Fibroblast of skin of right biceps (primary cell): ENCODE measurements around the gene MRPL34.
A peak's percentile ranks its signal among the peaks of the same experiment; 100 is the strongest.
"Not testable (repeated sequence)": the region's sequence is repeated elsewhere in the genome, so short reads cannot be mapped to it uniquely, and the experiment has no call there.

Experiments used
- DNase-seq: peaks from one replicate; pipeline ENCODE4 v3.0.0-alpha.2; 2013

Gene MRPL34

DNA sequence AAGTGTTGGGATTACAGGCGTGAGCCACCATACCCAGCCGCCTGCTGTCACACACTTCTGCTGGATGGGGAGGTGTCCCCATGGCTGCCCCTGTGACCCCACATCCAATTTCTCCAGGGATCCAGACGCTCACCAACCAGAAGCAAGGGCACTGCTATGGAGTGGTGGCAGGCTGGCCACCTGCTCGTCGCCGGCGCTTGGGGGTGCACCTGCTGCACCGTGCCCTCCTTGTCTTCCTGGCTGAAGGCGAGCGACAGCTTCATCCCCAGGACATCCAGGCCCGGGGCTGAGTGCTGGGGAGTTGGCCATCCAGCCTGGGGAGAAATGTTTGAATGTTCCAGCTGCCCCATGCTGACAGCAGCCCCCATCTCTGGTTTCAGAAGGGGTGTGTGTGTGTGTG lies 19.4 kb upstream of the MRPL34 start:
- DNase-seq, result no peak

DNA sequence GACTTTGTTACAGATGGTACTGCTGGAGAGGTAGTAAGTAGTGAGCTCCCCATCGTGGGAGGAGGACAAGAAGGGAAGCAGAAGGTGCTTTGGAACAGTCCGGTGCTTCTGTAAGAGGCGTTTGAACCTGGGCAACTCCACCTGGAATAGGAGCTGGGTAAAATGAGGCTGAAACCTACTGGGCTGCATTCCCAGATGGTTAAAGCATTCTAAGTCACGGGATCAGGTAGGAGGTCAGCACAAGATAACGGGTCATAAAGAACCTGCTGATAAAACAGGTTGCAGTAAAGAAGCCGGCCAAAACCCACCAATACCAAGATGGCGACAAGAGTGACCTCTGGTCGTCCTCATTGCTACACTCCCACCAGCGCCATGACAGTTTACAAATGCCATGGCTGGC lies 18.9 kb upstream of the MRPL34 start:
- DNase-seq, result no peak

DNA sequence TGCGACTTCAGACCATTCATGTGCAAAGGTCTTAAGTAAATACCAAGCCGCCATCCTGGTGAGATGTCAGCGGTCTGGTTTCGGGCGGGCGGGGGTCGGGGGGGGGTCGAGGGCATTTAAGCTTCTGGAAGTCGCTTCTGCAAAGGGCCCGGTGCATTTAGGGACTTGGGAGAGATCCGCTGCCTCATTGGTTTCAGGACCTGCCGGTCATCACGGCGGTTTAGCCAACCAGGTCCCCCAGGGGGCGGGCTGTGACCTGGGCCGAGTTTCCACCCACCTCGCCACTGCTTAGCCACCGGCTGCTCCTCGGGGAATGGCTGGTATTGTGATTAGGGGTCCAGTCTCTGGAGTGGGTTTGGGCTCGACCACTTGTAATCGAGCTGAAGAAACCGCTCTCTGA lies 16.2 kb upstream of the MRPL34 start:
- DNase-seq, result peak; percentile 85

DNA sequence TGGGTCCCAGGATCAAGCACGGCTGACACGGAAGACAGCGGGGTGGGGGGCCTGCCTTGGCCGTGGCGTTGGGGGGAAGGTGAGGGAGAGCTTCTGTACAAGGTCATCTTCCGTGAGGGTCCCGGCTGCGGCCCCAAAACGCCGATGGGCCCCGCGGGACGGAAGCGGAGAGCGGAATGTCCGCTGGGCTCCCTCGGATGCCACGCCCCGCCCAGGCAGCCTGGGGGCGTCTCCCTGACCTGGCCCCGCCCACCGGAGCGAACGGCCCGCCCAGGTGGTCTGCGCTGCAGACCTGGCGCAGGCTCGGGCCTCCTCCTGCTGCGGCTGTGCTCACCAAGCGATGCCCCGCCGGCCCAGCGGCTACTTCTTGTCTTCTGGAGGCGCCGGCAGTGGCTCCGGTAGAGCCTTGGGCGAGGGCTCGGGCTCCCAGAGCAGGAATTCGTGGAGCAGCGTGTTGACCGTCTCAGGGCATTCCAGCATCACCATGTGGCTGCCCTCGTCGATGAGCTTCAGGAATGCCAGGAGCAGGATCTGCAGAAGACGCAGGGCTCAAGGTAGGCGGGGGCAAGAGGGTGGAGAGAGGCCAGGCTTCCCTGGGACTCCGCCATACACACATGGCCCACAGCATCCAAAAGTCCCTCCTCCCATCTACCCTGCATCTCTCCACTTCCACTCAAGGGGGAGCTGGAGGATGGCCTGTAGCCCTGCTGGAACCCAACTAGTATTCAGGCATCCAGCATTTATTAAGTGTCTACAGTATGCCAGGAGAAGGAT lies 13.2 kb upstream of the MRPL34 start:
- DNase-seq, result peak; percentile 88

DNA sequence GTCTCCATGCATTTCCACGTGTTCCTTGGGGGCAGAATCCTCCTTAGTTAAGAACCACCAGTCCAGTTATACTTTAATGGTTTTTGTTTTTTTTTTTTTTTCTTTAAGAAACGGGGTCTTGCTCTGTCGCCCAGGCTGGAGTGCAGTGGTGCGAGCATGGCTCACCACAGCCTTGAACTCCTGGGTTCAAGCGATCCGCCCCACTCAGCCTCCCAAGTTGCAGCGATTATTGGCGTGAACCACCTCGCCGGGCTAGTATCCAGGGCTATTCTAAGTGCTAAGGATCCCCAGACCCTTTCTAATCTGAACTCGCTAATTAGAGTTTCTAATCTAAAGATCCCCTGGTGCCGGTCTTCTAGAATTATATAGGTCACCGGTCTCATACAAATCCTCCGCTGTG lies 12.1 kb upstream of the MRPL34 start:
- no peak for DNase-seq

DNA sequence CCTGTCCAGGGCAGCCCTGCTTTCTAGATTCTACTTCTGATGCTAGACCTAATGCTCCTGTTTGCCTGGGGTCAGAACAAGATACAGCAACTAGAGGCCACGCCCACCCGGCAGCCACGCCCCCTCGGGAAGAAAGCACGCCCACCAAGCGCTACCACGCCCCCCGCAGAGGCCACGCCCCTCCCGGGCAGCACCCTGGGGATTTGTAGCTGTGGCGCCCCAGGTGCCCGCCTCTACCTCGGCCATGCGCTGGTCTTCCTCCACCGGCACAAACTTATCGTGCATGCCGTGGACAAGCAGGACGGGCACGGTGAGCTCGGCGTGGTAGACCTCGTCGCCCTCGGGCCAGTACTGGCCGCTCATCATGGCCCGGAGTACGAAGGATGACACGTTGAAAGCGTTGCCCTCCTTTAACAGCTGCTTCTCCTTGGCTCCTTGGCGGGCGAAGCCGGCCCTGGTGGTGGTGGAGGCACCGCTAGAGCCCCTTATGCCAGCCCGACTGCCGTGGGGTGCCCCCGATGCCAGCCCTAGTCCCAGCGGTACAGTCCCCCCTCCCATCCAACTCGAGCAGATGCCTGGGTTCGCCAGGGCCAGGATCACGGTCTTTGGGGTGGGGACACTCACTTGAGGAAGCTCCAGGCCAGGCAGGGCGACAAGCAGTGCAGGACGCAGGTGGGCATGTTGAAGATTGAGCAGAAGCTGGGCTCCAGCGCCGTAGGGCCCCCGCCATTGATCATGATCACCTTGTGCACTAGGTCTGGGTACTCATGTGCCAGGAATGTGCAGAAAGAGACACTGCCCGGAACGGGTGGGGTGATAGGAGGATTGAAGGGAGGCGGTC lies 11.4 kb upstream of the MRPL34 start:
- peak; percentile 26 for DNase-seq

DNA sequence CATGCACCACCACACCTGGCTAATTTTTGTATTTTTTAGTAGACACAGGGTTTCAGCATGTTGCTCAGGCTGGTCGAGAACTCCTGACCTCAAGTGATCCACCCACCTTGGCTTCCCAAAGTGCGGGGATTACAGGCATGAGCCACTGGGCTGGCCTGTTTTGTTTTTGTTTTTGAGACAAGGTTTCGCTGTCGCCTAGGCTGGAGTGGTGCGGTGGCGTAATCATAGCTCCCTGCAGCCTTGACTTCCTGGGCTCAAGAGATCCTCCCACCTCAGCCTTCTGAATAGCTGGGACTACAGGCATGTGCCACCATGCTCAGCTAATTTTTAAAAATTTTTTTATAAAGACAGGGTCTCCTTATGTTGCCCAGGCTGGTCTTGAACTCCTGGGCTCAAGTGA lies 10.1 kb upstream of the MRPL34 start:
- not testable (repeated sequence) for DNase-seq

DNA sequence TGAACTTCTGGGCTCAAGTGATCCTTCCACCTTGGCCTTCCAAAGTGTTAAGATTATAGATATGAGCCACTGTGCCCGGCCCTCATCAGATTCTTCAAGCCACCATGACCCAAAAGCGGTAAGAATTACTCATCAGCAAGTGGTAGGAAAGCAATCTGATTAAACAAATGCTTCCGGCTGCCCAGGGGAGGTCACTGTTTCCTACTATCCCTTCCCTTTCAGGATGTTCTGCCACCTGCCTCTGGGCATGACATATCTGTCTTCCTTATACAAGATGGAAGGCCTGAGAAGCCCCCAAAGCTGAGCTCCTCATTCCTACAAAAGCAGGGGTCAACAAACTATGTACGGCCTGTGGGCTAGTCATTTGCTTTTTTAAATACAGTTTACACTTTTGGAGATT lies 9.4 kb upstream of the MRPL34 start:
- no peak for DNase-seq

DNA sequence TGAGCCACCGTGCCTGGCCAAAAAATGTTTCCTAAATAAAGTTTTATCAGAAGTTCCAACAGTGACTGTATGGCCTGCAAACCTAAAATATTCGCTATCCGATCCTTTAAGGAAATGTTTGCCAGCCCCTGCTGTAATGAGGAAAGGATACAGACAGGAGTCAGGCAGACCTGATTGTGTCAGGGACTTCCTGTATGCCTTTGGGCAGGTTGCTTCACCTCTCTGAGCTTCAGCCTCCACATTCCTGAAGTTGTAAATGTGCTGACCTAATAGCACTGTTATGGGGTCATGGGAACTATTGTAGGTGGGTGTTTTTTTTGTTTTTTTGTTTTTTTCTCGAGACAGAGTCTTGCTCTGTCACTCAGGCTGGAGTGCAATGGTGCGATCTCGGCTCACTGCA lies 8.7 kb upstream of the MRPL34 start:
- no peak for DNase-seq

DNA sequence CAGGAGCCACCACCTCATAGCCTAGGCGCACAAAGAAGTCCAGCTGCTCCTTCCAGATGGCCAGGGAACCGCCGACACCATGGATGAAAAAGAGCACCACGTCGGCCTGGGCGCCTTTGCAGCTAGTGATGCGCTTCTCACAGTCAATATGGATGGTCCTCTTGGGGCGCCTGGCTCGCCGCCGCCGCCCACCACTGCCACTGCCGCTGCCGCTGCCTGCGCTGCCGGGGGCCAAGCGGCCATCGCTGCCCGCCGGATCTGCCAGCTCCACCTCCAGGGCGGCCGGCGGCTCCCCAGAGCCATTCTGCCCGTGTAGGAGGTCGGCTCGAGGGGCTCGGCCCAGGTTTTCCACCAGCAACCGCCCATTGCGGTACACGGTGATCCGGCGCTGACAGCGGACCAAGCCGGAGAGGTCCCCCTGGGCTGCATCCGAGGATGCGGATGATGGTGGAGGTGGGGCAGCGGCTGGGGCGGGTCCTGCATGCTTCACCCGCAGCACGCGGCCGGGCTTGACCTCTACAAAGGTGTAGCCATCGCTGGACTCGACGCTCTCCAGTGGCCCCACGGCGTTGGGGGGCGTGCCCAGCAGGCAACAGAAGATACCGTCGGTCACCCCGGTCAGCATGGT lies 4.6 kb upstream of the MRPL34 start:
- DNase-seq, result no peak

DNA sequence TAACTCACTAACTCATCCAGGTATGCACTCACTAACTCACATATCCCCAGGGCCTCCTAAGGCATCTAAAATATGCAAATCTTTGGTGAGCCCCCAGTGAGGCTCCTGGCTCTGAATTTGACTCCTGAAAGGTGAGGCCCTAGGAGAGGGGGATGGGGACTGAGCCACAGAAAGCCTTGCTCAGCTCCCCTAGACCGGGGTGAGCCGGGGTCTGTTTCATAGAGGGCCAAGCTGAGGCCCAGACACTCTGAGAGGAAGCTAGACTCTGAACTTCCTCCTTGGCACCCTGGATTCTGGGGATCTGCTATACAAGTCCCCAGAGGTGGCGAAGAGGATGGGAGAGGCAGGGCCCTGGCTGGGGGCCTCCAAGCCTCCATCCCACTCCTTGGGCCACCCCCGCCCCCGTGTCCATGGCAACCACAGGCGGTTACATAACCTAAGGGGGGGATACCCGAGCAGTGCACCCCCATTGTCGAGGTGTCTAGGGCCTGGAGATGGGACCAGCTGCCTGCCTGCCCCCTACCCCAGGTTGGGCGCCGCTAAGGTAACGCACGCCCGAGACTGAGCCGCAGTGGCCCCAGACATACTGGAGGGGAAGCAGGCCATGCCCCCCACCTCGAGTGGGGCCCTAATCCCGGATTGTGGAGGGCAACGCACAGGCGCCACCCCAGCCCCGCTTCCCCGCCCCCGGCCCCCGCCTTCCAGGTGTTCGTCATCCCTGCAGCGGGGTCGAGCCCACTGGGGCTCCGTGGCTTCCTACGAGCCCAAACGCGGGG lies 3.1 kb upstream of the MRPL34 start:
- DNase-seq, result no peak

DNA sequence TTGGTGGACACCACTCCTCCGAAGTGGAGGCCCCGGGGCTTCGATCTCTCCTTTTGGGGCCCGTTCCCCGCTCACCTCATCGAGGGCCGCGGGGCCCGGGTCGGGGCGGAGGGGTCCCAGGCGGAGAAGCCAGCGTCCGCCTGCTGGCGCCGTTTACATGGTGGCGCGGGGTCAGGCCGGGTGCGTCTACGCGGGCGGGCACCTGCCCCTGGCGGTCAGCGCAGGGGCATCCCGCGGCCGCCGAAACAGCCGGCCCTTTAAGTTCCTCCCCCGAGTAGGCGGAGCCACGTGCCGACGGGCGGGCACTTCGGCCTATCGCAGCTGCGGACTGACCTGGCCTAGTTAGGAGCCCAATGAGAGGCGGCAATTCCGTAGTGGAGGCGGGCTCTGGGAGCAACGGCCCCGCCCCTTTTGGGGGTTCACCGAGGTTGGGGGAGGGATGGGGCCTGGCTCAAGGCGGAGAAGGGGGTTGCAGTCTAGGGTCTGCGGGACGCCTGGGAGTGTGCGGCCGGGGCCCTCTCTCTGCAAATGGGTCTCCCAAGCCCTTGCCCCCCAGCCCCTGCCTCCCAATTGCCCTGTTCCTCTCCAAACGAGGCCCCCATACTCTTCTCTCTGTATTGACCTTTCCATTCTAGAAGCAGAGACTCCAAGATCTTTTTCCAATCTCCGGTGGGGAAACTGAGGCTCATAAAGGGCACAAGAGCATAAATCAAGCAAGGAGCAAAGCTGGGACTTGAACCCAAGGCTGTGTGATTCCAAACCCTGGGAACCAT lies 2.3 kb upstream of the MRPL34 start, which contains the start of gene ABHD8:
Gene ABHD8, minus strand, starts transcription at position 259 of the 773 bp plus-strand sequence. CDS start 1,809 bp downstream, outside the sequence.
- peak; percentile 93 for DNase-seq

DNA sequence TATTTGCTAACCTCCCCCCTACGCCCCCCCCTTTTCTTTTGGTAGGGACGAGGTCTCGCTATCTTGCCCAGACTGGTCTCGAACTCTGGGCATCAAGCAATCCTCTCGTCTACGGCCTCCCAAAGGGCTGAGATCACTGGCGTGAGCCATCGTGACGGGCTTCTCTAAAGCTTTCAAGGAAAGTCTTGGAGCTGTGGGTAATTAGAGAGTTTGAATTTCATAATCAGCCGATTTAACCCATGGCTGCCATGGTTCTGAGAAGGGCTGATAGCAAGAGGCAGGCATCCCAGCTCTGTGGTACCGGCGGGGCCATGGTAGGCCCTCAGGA lies 1.8 kb upstream of the MRPL34 start:
- DNase-seq, result no peak

DNA sequence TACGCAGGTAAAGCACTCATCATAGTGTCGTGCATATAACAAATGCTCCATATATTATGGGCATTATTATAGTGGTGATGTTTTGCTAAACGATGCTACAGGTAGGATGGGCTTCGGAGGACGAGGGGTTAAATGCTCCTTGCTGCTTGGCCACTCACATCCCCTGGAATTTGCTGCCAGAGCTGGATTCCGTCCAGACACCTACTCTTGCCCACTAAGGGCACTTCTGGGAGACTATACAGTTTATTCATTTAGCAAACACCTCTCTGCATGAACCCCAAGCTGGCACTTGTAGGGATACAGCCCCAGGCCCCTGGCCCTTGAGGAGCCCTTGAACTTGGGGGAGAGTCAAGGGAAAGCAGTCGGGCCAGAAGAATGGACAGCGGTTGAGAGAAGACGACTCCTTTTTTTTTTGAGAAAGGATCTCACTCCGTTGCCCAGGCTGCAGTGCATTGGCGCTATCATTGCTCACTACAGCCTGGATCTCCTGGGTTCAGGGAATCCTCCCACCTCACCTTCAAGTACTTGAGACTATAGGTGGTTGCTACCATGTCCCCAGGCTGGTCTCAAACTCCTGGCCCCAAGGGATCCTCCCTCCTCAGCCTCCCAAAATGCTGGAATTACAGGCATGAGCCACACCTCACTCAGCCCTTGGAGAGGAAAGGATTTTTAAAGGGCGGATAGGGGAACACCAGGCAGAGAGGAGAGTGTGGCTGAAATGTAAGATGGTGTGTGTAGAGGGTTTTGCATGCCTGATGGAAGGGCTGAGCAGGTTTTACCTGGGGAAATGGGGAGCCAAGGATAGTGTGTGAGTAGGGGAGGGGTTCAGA lies 1.1 kb upstream of the MRPL34 start:
- no peak for DNase-seq

DNA sequence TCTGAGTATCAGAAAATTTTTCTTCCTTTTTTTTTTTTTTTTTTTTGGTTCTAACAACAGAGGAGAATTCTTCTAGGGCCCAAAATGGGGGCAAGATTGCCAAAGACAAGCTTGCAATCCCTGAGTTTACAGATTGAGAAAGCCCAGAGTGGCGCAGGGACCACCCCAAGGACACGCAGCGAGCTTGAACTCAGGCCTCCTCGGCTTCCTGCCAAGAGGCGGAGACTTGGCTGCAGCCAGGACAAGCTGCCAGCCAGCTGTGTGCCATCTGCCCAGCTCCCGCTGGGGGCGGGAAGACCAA lies 506 bp upstream of the MRPL34 start:
- no peak for DNase-seq

DNA sequence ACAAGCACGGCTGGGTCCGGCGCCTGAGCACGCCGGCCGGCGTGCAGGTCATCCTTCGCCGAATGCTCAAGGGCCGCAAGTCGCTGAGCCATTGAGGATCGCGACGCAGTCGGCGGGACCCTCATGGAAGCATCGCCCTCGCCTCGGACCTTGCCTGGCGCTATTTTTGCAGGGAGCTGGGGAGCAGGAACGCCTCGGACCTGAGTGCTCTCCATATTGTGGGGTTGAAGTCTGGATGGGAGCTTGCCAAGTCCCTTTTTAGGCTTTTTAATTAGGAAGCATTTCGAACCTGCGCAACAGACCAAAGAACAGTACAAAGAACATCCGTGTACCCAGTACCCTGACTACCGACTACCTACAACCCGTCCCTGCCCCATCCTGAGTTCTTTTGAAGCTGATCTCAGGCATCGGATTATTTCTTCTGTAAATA lies 628 bp downstream of the MRPL34 start:
- DNase-seq, result no peak

DNA sequence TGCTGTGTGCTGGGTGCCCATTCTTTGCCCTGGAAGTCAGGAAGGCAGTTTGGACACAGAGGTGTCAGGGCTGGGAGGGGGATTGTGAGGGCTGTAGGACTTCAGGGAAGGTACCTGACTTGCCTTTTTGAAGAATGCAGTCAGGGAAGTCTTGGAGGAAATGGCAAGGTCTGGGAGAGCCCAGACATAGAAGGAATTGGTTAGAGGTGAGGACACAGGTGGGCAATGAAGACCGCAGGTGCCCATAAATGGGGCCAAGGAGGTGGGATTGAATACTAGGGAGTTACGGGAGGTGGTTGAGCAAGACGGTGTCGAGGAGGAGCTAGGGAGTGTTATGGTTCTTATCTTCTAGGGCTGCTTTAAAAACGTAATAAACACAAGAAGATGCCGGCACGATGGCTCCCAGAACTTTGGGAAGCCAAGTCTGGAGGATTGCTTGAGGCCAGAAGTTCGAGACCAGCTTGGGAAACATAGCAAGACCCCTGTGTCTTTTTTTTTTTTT lies 2.3 kb downstream of the MRPL34 start:
- DNase-seq, result no peak

DNA sequence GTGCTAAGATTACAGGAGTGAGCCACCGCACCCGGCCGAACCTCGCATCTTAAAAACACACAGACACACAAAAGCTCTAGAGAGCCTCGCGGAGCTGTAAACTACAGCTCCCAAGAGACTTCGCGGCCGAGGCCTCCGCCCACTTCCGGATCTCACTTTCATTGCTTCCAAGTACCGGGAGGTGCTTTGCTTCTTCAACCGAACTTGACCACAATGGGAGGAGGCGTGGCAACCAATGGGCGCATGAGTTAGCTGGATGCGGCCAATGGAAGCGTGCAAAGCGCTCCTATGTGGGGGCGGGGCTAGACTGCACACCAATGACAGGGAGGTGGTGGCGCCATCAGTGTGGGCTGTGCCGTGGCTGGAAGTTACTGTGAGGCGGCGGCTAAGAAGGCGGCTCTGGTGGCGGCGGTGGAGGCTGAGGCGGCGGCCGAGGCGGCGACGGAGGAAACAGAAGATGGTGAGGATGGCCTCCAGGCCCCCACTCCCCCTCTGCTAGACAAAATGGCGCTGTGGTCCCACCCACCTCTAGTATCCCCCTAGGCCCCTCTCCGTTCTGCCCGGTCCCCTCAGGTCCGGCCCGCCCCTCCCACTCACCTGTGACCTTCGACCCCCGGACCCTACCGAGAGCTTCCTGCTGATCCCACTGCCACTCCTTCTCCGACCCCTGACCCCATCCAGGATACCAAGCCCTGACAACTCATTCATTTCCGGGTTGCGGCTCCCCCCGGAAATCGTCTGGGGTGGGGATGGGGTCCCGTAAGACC lies 3.7 kb downstream of the MRPL34 start, which contains the start of gene DDA1:
Gene DDA1, plus strand, starts transcription at position 366 of the 767 bp plus-strand sequence. Its CDS starts 92 bp downstream, at position 458.
- DNase-seq, result peak; percentile 100

DNA sequence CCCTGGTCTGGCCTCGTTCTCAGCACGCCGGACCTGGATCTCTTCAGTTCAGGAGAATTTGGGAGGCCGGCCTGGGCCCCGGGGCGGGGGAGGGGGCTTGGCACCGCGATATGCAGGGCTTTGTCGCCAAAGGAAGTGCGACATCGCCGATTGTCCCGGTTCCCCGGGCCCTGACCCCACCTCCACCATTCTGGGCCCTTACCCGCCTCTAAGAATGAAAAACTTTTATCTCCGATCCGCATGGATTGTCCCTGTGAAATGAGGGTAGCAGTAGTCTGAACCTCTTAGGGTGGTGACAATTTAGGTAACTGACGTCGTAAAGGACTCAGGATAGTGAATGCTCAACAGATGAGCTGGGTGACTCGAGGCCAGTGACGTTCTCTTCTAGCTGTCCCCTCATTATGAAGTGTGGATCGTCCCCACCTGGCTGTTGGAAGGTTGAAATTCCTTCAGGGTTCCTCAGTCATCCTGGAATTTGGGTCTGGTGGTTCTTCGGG lies 4.3 kb downstream of the MRPL34 start:
- no peak for DNase-seq
